Measurements from ENCODE around the gene FHIT. TPM values are rescaled to one million over a fixed set of nuclear protein-coding genes. Genes with fewer than 3 reads are reported as not detected.
A peak's percentile ranks its signal among the peaks of the same experiment; 100 is the strongest.

Gene FHIT
- total RNA-seq, 1 donor from 2014 or later: 5.7 TPM

DNA sequence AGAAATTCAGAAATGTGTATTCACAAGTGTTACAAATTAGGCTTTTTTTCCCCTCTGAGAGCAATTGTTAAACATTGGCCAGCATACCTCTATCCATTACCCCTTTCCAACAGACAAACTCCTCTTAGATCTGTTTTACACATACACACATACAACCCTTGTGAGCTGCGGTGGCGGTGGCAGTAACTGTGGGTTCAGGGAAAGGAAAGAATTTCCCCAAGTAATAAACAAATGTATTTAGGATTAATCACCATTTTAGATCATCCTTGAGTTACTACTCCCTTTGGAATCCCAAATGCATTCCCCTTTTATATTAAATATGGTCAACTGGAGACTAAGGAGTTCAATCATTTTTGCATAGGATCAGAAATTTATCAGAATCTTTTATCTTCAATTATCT is 667.0 kb downstream of the FHIT start:
- no peak overlapping the region for H3K4me3 Mint-ChIP-seq
- Histone ChIP-seq H3K27ac (no peak overlapping the region), H3K27me3 (no peaks in the 10 kb centered on the region), H3K4me2 (no peak overlapping the region), H3K79me2 (ENCODE audit: low read depth) (no peaks in the 10 kb centered on the region), H3K9me3 (ENCODE audit: low read depth) (no peaks in the 10 kb centered on the region), H3K4me3 (no peak overlapping the region), H3F3A (ENCODE audit: low read depth) (no peaks in the 10 kb centered on the region), H2AFZ (replicated peaks) (no peak overlapping the region), H3K4me1 (peaks cover 6% of the 10 kb centered on the region), H3K9ac (no peak overlapping the region), H4K20me1 (ENCODE audit: low read depth) (no peaks in the 10 kb centered on the region), H3K36me3 (no peaks in the 10 kb centered on the region)
- no peaks in the 10 kb centered on the region for H3K36me3 Mint-ChIP-seq
- no peaks in the 10 kb centered on the region for H3K27me3 Mint-ChIP-seq (ENCODE audit: insufficient read depth, low read depth)
- no peak for TF ChIP-seq EZH2phosphoT487 (IDR thresholded peaks at IDR 0.05)
- no peaks in the 10 kb centered on the region for H3K4me1 Mint-ChIP-seq
- H3K27ac Mint-ChIP-seq: no peak overlapping the region
- H3K9me3 Mint-ChIP-seq: no peaks in the 10 kb centered on the region
- no peak for DNase-seq (ENCODE audit: low spot score)

DNA sequence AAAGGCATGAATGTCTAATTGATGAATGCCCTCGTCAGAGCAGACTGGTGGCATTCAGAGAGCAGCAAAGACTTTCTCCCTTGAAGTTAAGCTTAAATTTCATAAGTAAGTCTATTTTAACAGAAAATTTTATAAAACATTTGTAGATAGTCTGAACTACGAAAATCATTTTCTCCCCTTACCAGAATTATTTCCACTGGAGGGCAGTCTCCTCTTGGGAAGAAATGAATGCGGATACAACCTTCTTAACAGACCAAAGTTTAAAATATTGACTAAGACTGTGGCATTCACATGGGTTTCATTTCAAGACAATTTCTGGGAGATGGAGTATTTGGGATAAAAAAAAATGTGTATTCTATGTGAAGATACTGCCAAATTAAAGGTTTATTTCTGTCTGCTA is 669.0 kb downstream of the FHIT start:
- H3K4me1 ChIP-seq: peaks cover 6% of the 10 kb centered on the region
- H3K4me3 Mint-ChIP-seq: no peak overlapping the region
- DNase-seq (ENCODE audit: low spot score): no peak
- no peaks in the 10 kb centered on the region for H3K9me3 ChIP-seq (ENCODE audit: low read depth)
- H3K4me3 ChIP-seq: no peak overlapping the region
- no peaks in the 10 kb centered on the region for H3K4me1 Mint-ChIP-seq
- no peak overlapping the region for H3K4me2 ChIP-seq
- H3K27ac Mint-ChIP-seq: no peak overlapping the region
- no peaks in the 10 kb centered on the region for H3K27me3 ChIP-seq
- H3K36me3 ChIP-seq: no peaks in the 10 kb centered on the region
- no peaks in the 10 kb centered on the region for H3F3A ChIP-seq (ENCODE audit: low read depth)
- H3K36me3 Mint-ChIP-seq: no peaks in the 10 kb centered on the region
- H3K27me3 Mint-ChIP-seq (ENCODE audit: insufficient read depth, low read depth): no peaks in the 10 kb centered on the region
- no peaks in the 10 kb centered on the region for H3K79me2 ChIP-seq (ENCODE audit: low read depth)
- no peak overlapping the region for H2AFZ ChIP-seq (replicated peaks)
- TF ChIP-seq, protein P1, sequence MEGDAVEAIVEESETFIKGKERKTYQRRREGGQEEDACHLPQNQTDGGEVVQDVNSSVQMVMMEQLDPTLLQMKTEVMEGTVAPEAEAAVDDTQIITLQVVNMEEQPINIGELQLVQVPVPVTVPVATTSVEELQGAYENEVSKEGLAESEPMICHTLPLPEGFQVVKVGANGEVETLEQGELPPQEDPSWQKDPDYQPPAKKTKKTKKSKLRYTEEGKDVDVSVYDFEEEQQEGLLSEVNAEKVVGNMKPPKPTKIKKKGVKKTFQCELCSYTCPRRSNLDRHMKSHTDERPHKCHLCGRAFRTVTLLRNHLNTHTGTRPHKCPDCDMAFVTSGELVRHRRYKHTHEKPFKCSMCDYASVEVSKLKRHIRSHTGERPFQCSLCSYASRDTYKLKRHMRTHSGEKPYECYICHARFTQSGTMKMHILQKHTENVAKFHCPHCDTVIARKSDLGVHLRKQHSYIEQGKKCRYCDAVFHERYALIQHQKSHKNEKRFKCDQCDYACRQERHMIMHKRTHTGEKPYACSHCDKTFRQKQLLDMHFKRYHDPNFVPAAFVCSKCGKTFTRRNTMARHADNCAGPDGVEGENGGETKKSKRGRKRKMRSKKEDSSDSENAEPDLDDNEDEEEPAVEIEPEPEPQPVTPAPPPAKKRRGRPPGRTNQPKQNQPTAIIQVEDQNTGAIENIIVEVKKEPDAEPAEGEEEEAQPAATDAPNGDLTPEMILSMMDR (IDR thresholded peaks at IDR 0.05): peak; percentile 62
- TF ChIP-seq EZH2phosphoT487 (IDR thresholded peaks at IDR 0.05) (no peak), EZH2 (IDR thresholded peaks at IDR 0.05) (no peak)
- no peak overlapping the region for H3K9ac ChIP-seq
- H3K9me3 Mint-ChIP-seq: no peaks in the 10 kb centered on the region
- no peaks in the 10 kb centered on the region for H4K20me1 ChIP-seq (ENCODE audit: low read depth)
- no peak overlapping the region for H3K27ac ChIP-seq

DNA sequence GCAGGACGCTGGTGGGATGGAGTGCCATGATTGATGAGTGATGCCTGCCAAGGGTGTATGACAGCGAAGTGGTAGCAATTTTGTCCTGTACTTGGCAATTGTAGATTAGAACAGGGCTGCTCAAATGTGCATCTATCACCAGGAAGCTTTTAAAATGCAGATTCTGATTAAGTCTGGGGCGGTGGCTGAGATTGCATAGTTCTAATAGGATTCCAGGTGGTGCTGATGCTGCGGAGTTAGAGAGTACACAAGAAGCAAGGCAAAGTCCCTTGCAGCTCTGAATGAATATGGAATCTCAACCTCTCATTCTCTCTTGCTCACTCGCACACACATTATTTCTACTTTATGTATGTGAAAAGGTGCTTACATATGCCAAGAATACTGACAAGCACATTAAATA is 670.4 kb downstream of the FHIT start:
- Mint-ChIP-seq H3K36me3 (no peaks in the 10 kb centered on the region), H3K4me3 (no peak overlapping the region), H3K27me3 (ENCODE audit: insufficient read depth, low read depth) (no peaks in the 10 kb centered on the region), H3K4me1 (no peaks in the 10 kb centered on the region), H3K9me3 (no peaks in the 10 kb centered on the region), H3K27ac (no peak overlapping the region)
- no peaks in the 10 kb centered on the region for H3K79me2 ChIP-seq (ENCODE audit: low read depth)
- no peak overlapping the region for H3K4me2 ChIP-seq
- no peaks in the 10 kb centered on the region for H3K27me3 ChIP-seq
- H4K20me1 ChIP-seq (ENCODE audit: low read depth): no peaks in the 10 kb centered on the region
- peaks cover 6% of the 10 kb centered on the region for H3K4me1 ChIP-seq
- TF ChIP-seq EZH2 (IDR thresholded peaks at IDR 0.05) (no peak), EZH2phosphoT487 (IDR thresholded peaks at IDR 0.05) (no peak)
- TF ChIP-seq, protein P1 (IDR thresholded peaks at IDR 0.05): no peak
- H3F3A ChIP-seq (ENCODE audit: low read depth): no peaks in the 10 kb centered on the region
- H3K9me3 ChIP-seq (ENCODE audit: low read depth): no peaks in the 10 kb centered on the region
- no peak overlapping the region for H3K9ac ChIP-seq
- H3K36me3 ChIP-seq: no peaks in the 10 kb centered on the region
- no peak overlapping the region for H3K4me3 ChIP-seq
- DNase-seq (ENCODE audit: low spot score): no peak
- no peak overlapping the region for H3K27ac ChIP-seq
- H2AFZ ChIP-seq (replicated peaks): no peak overlapping the region

DNA sequence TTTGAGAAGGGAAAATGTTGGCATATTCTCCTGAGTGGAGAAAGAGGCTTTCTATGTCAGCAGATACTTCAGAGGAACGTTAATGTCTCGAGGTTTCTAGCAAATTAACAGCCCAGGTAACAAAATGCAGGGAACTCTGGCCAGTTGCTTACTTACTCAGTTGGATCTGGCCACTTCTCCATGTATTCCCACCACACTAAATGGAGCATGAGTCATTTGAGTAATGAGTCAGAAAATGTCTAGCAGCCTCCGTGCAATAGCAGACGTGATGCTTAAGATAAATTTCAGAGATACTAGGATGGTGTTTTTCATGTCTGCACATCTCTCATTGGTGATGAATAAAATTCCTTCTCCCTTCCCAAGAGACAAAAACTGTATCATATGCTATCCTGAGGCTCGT is 671.5 kb downstream of the FHIT start:
- Histone ChIP-seq H3K9ac (no peak overlapping the region), H3K27me3 (no peaks in the 10 kb centered on the region), H3K4me3 (no peak overlapping the region), H3K4me2 (no peak overlapping the region), H4K20me1 (ENCODE audit: low read depth) (no peaks in the 10 kb centered on the region), H3K9me3 (ENCODE audit: low read depth) (no peaks in the 10 kb centered on the region), H3K79me2 (ENCODE audit: low read depth) (no peaks in the 10 kb centered on the region), H3K4me1 (peaks cover 10% of the 10 kb centered on the region), H3K36me3 (no peaks in the 10 kb centered on the region), H3F3A (ENCODE audit: low read depth) (peaks cover 4% of the 10 kb centered on the region), H2AFZ (replicated peaks) (no peak overlapping the region), H3K27ac (no peak overlapping the region)
- Mint-ChIP-seq H3K4me3 (no peak overlapping the region), H3K27ac (no peak overlapping the region), H3K4me1 (no peaks in the 10 kb centered on the region), H3K27me3 (ENCODE audit: insufficient read depth, low read depth) (no peaks in the 10 kb centered on the region), H3K9me3 (no peaks in the 10 kb centered on the region), H3K36me3 (no peaks in the 10 kb centered on the region)
- no peak for DNase-seq (ENCODE audit: low spot score)
- TF ChIP-seq, protein P1 (IDR thresholded peaks at IDR 0.05): no peak
- no peak for TF ChIP-seq EZH2phosphoT487 (IDR thresholded peaks at IDR 0.05)
- TF ChIP-seq EZH2 (IDR thresholded peaks at IDR 0.05): no peak

Data from neural progenitor cell (in vitro differentiated cells).